ENCODE measurements around the gene MGAT4C.

GRCh38 chr12:86226481-86226880, 29.7 kb downstream of the MGAT4C start:
- TF ChIP-seq CTCF (IDR thresholded peaks at IDR 0.05) (no peak), POLR2A (IDR thresholded peaks at IDR 0.05) (no peak)
